Stimulated activated naive CD4-positive, alpha-beta T cell (primary cell): Measurements from ENCODE around the gene RDH11.
"Not testable (repeated sequence)": the region's sequence is repeated elsewhere in the genome, so short reads cannot be mapped to it uniquely, and the experiment has no call there.

Experiments used
- DNase-seq, 6 experiments: peaks; one replicate each; lab custom pipeline; 2025; lab: John Stamatoyannopoulos, UW

The RDH11 gene

DNA sequence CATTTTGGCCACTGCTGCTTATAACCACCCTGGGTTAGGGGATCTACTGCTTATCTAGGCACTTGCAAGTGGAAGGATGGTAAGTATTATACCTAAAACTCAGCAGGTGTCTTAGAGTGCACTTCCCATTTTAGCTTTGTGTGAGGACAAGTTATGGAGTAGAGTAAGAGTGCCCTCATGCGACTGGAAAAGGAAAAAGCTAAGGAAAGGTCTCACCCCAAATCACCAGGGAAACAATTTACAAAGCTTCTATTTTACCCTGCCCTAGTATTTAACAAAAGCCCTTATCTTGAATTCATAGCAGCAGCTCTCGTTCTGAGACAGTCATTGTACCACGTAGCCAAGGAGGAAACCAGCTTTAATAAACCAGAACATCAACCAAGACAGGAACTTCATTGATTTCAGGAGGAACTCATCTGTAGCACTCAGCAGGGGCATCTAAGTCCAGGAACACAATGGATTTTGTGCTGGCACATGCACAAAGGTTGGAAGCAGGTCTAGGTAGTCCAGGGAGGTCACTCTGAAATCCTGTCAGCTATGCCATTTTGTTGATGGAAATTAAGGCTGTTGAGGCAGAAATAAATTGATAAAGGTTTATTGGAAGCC is 9.0 kb upstream of the RDH11 start:
- DNase-seq: peak in 4 of 6 experiments; percentile 4 to 64 (median 48)

DNA sequence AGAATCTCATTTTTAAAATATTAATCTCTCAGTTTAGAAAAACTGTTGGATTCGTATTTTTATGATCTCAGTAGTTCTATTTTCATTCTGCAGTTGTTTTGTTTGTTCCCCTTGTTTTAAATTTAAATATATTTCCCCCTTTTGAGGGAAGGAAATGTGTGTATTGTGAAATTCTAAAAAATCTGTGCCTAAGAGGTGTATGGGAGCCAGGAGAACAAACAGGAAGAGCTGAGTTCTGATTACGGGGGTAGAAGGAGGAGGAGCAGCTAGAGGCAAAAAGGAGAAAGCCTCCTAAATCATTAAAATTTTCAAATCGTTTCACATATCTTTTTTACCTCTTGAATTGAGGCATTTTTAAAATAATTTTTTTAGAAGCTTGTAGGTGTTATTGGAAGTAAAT is 8.4 kb upstream of the RDH11 start:
- DNase-seq: no peak

GRCh38 chr14:67701492-67701891 is 5.9 kb upstream of the RDH11 start, which contains the start of gene RDH12:
RDH12 (plus strand) TSS chr14:67701886; CDS start chr14:67722643, 20,757 bp downstream.
- DNase-seq: not testable (repeated sequence)

- DNase-seq: no peak
Measured at GRCh38 chr14:67698179-67698578, 2.6 kb upstream of the RDH11 start.

DNA sequence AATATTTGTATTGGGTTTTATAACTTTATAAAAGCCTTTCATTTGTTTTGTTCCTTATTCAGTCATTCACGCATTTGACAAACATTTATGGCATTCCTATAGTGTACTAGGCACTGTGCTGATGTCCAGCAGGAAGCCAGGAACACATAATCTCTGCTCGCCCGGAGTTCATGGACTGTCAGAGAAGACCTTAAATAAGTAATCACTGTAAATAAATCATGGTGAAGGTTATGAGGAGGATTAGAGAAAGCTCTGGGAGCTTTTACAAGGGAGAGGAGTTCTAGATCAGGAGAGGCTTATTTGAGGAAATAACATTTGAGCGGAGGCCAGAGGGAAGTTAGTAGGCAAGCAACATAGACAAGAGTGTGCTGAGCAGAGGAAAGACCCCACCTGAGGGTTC is 1.4 kb upstream of the RDH11 start:
- no peak for DNase-seq

GRCh38 chr14:67694791-67695393 is 672 bp downstream of the RDH11 start:
- DNase-seq: peak; percentile 24 to 68 (median 44)

- DNase-seq: no peak
Measured at GRCh38 chr14:67690011-67690410, 5.6 kb downstream of the RDH11 start.

DNA sequence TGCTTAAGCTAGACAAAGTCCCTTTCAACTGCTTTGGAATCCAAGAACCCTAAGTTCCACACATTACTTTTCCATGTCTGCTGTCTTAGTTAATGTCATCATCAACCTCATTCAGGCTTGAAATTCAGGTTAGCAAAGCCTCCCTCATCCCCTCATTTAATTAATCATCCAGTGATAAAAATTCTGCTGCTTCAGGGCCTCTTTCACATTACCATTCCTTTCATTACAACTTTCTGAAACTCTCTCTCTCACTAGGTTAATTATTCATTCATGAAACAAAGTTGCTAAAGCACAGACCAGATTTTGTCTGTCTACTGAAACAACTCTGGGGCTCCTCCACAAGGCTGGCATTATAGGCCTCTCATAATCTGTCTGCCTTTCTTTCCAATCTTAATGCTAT is 11.7 kb downstream of the RDH11 start:
- DNase-seq: no peak

DNA sequence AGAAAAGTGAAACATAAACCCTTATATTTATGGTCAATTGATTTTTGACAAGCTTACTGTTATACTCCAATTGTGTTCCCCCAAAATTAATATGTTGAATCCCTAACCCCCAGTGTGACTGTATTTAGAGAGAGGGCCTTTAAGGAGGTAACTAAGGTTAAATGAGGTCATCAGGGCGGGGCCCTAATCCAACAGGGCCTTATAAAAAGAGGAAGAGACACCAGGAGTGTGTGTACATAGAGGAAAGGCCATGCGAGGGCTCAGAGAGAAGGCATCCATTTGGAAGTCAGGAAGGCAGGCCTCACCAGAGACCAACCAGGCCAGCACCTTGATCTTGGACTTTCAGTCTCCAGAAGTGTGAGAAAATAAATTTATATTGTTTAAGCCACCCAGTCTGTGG is 14.6 kb downstream of the RDH11 start:
- no peak for DNase-seq

GRCh38 chr14:67680121-67680602 is 15.4 kb downstream of the RDH11 start:
- DNase-seq: no peak

DNA sequence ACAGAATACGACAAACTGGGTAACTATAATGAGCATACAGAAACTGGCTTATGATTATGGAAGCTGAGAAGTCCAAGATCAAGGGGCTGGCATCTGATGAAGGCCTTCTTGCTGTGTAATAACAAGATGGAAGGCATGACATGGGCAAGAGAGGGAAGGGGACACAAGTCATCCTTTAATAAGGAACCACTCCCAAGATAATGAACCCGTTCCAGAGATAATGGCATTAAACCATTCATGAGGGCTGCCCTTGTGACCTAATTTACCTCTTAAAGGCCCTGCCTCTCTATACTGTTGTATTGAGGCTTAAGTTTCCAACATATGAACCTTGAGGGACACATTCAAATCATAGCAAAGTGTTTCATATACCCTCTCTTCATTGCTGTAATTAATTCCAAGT is 16.6 kb downstream of the RDH11 start:
- DNase-seq: no peak

DNA sequence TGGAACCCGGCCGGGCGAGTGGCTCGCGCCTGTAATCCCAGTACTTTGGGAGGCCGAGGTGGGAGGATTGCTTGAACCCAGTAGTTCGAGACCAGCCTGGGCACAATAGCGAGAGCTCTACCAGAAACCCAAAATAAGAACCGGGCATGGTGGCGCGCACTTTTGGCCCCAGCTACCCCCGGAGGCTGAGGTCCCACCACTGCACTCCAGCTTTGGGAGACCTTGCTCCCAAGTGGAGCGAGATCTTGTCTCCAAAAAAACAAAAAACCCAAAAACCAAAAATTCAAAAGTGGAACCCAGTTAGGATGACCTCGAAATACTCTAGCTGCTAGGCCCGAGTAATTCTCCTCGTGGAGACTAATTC is 20.4 kb downstream of the RDH11 start:
- DNase-seq: no peak

GRCh38 chr14:67674480-67675218 is 20.9 kb downstream of the RDH11 start, which contains the start of gene VTI1B:
VTI1B (minus strand) TSS chr14:67674632; CDS start chr14:67674489, 143 bp downstream.
- DNase-seq: peak; percentile 64 to 91 (median 80)

DNA sequence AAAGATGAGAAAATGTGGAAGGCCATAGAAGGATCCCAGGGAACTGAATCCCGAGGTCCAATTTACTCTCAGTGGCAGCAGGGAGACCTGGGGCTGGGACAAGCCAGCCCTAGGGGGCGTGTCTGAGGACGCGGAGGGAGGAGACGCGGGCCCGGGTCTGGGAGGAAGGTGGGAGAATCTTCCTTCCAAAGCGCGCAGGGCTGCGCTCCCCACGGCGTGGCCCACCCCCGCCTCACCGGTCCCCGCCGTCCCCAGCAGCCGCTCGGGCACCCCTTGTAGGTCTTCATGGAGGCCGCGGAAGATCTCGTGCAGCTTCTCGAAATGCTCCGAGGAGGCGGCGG is 21.5 kb downstream of the RDH11 start:
- DNase-seq: peak in 4 of 6 experiments; percentile 33 to 65 (median 60)

DNA sequence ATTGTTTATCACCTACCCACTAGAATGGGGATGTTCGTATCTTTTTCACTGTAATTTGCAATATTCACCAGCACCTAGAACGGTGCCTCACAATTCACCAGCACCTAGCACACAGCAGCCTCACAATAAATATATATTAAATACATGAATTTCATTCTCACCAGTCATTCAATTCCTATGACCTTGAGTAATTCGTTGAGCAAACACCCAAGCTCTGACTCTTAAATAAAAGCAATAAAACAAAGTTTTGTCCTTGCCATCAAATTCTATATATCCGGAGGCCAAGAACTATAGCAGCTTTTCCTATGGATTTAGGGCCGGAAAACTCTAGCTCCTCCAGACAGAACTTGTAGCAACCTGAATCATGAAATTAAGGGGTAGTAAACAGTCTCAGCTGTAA is 22.1 kb downstream of the RDH11 start:
- DNase-seq: no peak

- DNase-seq: no peak
Measured at GRCh38 chr14:67668559-67668958, 27.0 kb downstream of the RDH11 start.

- peak in 5 of 6 experiments; percentile 11 to 63 (median 15) for DNase-seq
Measured at GRCh38 chr14:67666750-67667449, 28.7 kb downstream of the RDH11 start.

DNA sequence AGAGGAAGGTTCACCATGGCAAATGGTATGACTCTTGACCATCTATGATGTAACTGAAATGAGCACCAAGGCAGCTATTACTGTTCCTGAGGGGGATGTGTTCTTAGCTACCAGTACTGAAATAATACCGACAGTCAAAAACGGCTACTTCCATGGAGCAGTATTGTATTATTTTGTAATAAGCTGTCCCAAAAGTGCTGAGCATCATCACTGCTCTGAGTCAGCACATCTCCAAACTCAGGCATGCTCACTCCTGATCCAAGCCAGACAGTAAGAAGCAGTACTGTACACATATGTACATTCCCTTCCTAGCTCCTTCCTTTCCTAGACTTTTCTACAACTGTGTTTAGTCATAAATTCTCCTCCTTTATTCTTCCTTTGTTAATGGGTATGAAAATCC is 29.7 kb downstream of the RDH11 start:
- no peak for DNase-seq

GRCh38 chr14:67663633-67664032 is 31.9 kb downstream of the RDH11 start:
- DNase-seq: no peak

DNA sequence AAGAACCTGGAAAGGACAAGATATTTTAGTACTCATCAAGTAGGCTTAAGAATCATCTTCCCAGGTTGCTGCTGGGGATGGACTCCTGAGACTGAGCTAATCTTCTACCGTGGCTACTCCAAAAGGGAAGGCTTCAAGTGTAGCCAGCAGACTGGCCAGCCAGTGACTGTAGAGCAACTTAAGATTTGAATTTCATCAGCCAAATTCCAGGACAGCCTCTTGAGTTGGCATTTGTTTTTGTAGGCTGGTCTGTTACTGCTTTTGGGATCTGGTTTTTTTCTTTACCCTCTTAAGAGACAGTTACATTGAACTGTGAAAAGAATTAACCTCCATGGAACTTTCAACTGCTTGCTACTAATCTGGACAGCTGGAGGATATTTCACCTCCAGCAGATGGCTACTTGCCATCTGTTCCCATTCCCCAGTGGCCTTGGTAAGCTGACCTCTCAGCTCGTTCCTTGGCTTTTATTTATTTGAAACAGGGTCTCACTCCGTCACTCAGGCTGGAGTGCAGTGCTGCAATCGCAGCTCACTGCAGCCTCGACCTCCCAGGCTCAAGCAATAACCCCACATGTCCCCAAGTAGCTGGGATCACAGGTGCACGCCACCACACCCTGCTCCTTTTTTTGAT is 41.8 kb downstream of the RDH11 start:
- DNase-seq: no peak

- DNase-seq: no peak
Measured at GRCh38 chr14:67652189-67652588, 43.4 kb downstream of the RDH11 start.

- no peak for DNase-seq
Measured at GRCh38 chr14:67650694-67651093, 44.9 kb downstream of the RDH11 start.
